Measurements from ENCODE around the gene TRIM13. TPM values are rescaled to one million over a fixed set of nuclear protein-coding genes. Genes with fewer than 3 reads are reported as not detected.

TRIM13 gene
- total and polyA plus RNA-seq, 2 of the 8 experiments (the other 6 are each of a cell fraction or from before 2014, with no cell fraction given), result 21.2 to 31.5 TPM

GRCh38 chr13:49954674-49955455 lies 42.0 kb upstream of the TRIM13 start:
- CTCF ChIA-PET (ENCODE audit: partially characterized antibody), result interaction anchor here (0.6 kb wide), 1 partner anchor 66 kb away, joined by 3 read pairs; no protein-coding TSS in a partner anchor

More at GRCh38 chr13:49954674-49955455, 42.0 kb upstream of the TRIM13 start:
- no peak overlapping the region for H4K91ac ChIP-seq (replicated peaks; ENCODE audit: insufficient read length, low read length)
- H3K18ac ChIP-seq (ENCODE audit: extremely low read depth, low read length), result no peak overlapping the region
- POLR2A ChIA-PET (ENCODE audit: partially characterized antibody), result interaction anchor here (0.8 kb wide), 1 partner anchor 10 kb away, joined by 3 read pairs; no protein-coding TSS in a partner anchor
- no peak overlapping the region for H2BK15ac ChIP-seq (ENCODE audit: low read length)
- WGBS, 2 experiments (ENCODE audit: extremely low coverage in 1 of 2, insufficient coverage in 1 of 2, insufficient read length in 1 of 2, insufficient replicate concordance in 2 of 2, low coverage in 1 of 2, low lambda C conversion rate in 2 of 2, missing lambda C conversion rate in 1 of 2), result 92% methylated on average over 2 of the region's 2 CpGs; no CpG with 5 or more reads in 1 of the 2 experiments
- H2BK120ac ChIP-seq (replicated peaks; ENCODE audit: low read depth, low read length), result no peak overlapping the region
- no peak overlapping the region for H4K5ac ChIP-seq (ENCODE audit: insufficient read length, low read depth, low read length)
- no peak overlapping the region for H3K4ac ChIP-seq (replicated peaks; ENCODE audit: insufficient read length, low read depth, low read length)
- no peak overlapping the region for H3K23ac ChIP-seq (ENCODE audit: insufficient read length)
- TF ChIP-seq TEAD4 (IDR thresholded peaks at IDR 0.05; ENCODE audit: low read depth, low read length) (no peak), TAF7 (optimal IDR thresholded peaks at IDR 0.05; ENCODE audit: borderline replicate concordance, low read depth, low read length) (no peak), HDAC2 (IDR thresholded peaks at IDR 0.05; ENCODE audit: borderline replicate concordance in 1 of 2, low read depth in 2 of 2, low read length in 2 of 2) (no peak), ASH2L (IDR thresholded peaks at IDR 0.05; ENCODE audit: low read length) (no peak), SP2 (IDR thresholded peaks at IDR 0.05; ENCODE audit: low read length) (no peak), SRF (IDR thresholded peaks at IDR 0.05; ENCODE audit: low read depth, low read length) (no peak)
- H3K9ac ChIP-seq (replicated peaks in 1 of 4; ENCODE audit: extremely low read depth in 1 of 4, low read depth in 3 of 4, low read length in 3 of 4), result no peak overlapping the region
- no peaks in the 10 kb centered on the region for H3K23me2 ChIP-seq (ENCODE audit: low read depth, low read length)
- no peak overlapping the region for H3K4me3 ChIP-seq (ENCODE audit: extremely low read depth in 1 of 4, insufficient read depth in 2 of 4, low read depth in 3 of 4, low read length in 4 of 4)
- no peaks in the 10 kb centered on the region for H3K9me3 ChIP-seq (ENCODE audit: insufficient read depth in 2 of 2, low read depth in 1 of 2, low read length in 1 of 2)
- no peak overlapping the region for H4K8ac ChIP-seq (ENCODE audit: extremely low read depth, insufficient read depth, low read length)
- no peak overlapping the region for H2BK20ac ChIP-seq (ENCODE audit: low read length)
- no peaks in the 10 kb centered on the region for H3K27me3 ChIP-seq (replicated peaks in 1 of 4; ENCODE audit: control insufficient read depth in 3 of 4, extremely low read depth in 1 of 4, insufficient read depth in 3 of 4, low read length in 3 of 4)
- no peaks in the 10 kb centered on the region for H4K20me1 ChIP-seq (replicated peaks in 1 of 2; ENCODE audit: control insufficient read depth in 1 of 2, insufficient read depth in 2 of 2, low read length in 2 of 2)
- DNase-seq (ENCODE audit: low read depth in 1 of 2, low spot score in 2 of 2) (no peak), FAIRE-seq (no peak)
- no peak overlapping the region for H3K56ac ChIP-seq (replicated peaks; ENCODE audit: insufficient read length, low read depth, low read length)
- H3K36me3 ChIP-seq (ENCODE audit: control insufficient read depth in 2 of 4, insufficient read depth in 4 of 4, low read length in 3 of 4), result no peaks in the 10 kb centered on the region
- no peak overlapping the region for H3K14ac ChIP-seq (ENCODE audit: insufficient read length)
- no peak overlapping the region for H2BK12ac ChIP-seq (ENCODE audit: low read depth, low read length)
- H3K27ac ChIP-seq (ENCODE audit: low read depth, low read length), result no peak overlapping the region
- no peak overlapping the region for H3K4me2 ChIP-seq (ENCODE audit: insufficient read depth in 1 of 2, low read depth in 2 of 2, low read length in 2 of 2)
- no peaks in the 10 kb centered on the region for H3K4me1 ChIP-seq (replicated peaks in 1 of 4; ENCODE audit: control insufficient read depth in 3 of 4, insufficient read depth in 4 of 4, low read length in 3 of 4)
- H3K79me1 ChIP-seq (ENCODE audit: low read depth, low read length), result no peaks in the 10 kb centered on the region
- H2AK5ac ChIP-seq (ENCODE audit: low read depth, low read length), result no peak overlapping the region
- no peaks in the 10 kb centered on the region for H3K79me2 ChIP-seq (ENCODE audit: control insufficient read depth in 1 of 2, insufficient read depth in 2 of 2, low read length in 2 of 2)
- no peak overlapping the region for H2BK5ac ChIP-seq (ENCODE audit: low read depth, low read length)
- H2AFZ ChIP-seq (ENCODE audit: low read length), result no peak overlapping the region
